Measurements from ENCODE around the gene PTPRN2. TPM values are rescaled to one million over a fixed set of nuclear protein-coding genes. Genes with fewer than 3 reads are reported as not detected.
"Not testable (repeated sequence)": the region's sequence is repeated elsewhere in the genome, so short reads cannot be mapped to it uniquely, and the experiment has no call there.

PTPRN2 gene
- total RNA-seq, 2 donors from 2014 or later: 26.1 to 55.5 TPM

- DNase-seq (ENCODE audit: low spot score): no peak
- WGBS: 70% methylated on average over 5 of the region's 5 CpGs
- TF ChIP-seq POLR2AphosphoS5 (IDR thresholded peaks at IDR 0.05) (no peak), CTCF (IDR thresholded peaks at IDR 0.05) (no peak), POLR2A (IDR thresholded peaks at IDR 0.05) (no peak)
Measured at GRCh38 chr7:157981778-157982177, 605.8 kb downstream of the PTPRN2 start.

GRCh38 chr7:157980774-157981173 is 606.8 kb downstream of the PTPRN2 start:
- intact Hi-C loops (cut with DNase I): no loop called here
- Histone ChIP-seq H3K27ac (no peak overlapping the region), H3K4me3 (no peak overlapping the region), H3K36me3 (no peaks in the 10 kb centered on the region), H3K9me3 (no peaks in the 10 kb centered on the region), H3K4me1 (replicated peaks) (no peaks in the 10 kb centered on the region), H3K27me3 (replicated peaks; ENCODE audit: insufficient read depth) (no peaks in the 10 kb centered on the region)
- TF ChIP-seq POLR2AphosphoS5 (IDR thresholded peaks at IDR 0.05) (no peak), POLR2A (IDR thresholded peaks at IDR 0.05) (no peak), CTCF (IDR thresholded peaks at IDR 0.05) (no peak)
- WGBS: 50% methylated on average over 9 of the region's 9 CpGs
- DNase-seq (ENCODE audit: low spot score): no peak

More at GRCh38 chr7:157981778-157982177, 605.8 kb downstream of the PTPRN2 start:
- Histone ChIP-seq H3K9me3 (no peaks in the 10 kb centered on the region), H3K4me3 (no peak overlapping the region), H3K27ac (no peak overlapping the region), H3K36me3 (no peaks in the 10 kb centered on the region), H3K4me1 (replicated peaks) (no peaks in the 10 kb centered on the region), H3K27me3 (replicated peaks; ENCODE audit: insufficient read depth) (no peaks in the 10 kb centered on the region)
- intact Hi-C loops (cut with DNase I): no loop called here

GRCh38 chr7:157980341-157980731 is 607.3 kb downstream of the PTPRN2 start:
- DNase-seq (ENCODE audit: low spot score); H3K4me1 ChIP-seq (replicated peaks); H3K4me3 ChIP-seq; H3K27ac ChIP-seq; H3K9me3 ChIP-seq; H3K36me3 ChIP-seq; intact Hi-C loops (cut with DNase I); H3K27me3 ChIP-seq (replicated peaks; ENCODE audit: insufficient read depth): not testable (repeated sequence)
- 89% methylated on average over 9 of the region's 9 CpGs for WGBS

- Histone ChIP-seq H3K4me3 (no peak overlapping the region), H3K4me1 (replicated peaks) (no peaks in the 10 kb centered on the region), H3K27me3 (replicated peaks; ENCODE audit: insufficient read depth) (no peaks in the 10 kb centered on the region), H3K27ac (no peak overlapping the region), H3K9me3 (no peaks in the 10 kb centered on the region), H3K36me3 (no peaks in the 10 kb centered on the region)
- intact Hi-C loops (cut with DNase I): no loop called here
- 82% methylated on average over 14 of the region's 14 CpGs for WGBS
- no peak for TF ChIP-seq POLR2AphosphoS5 (IDR thresholded peaks at IDR 0.05)
- DNase-seq (ENCODE audit: low spot score): no peak
Measured at GRCh38 chr7:157979636-157980340, 607.8 kb downstream of the PTPRN2 start.

GRCh38 chr7:157978766-157979165 is 608.9 kb downstream of the PTPRN2 start:
- Histone ChIP-seq H3K9me3 (no peaks in the 10 kb centered on the region), H3K27ac (no peak overlapping the region), H3K4me3 (no peak overlapping the region), H3K27me3 (replicated peaks; ENCODE audit: insufficient read depth) (no peaks in the 10 kb centered on the region), H3K36me3 (no peaks in the 10 kb centered on the region), H3K4me1 (replicated peaks) (no peaks in the 10 kb centered on the region)
- intact Hi-C loops (cut with DNase I): no loop called here
- no peak for TF ChIP-seq CTCF (IDR thresholded peaks at IDR 0.05)
- no peak for TF ChIP-seq POLR2A (IDR thresholded peaks at IDR 0.05)
- no peak for TF ChIP-seq POLR2AphosphoS5 (IDR thresholded peaks at IDR 0.05)
- 86% methylated on average over 11 of the region's 12 CpGs for WGBS
- no peak for DNase-seq (ENCODE audit: low spot score)
